Activated CD8-positive, alpha-beta memory T cell treated with anti-CD3 and anti-CD28 coated beads for 36 hours (primary cell): Measurements from ENCODE around the gene PTGS1. TPM values are rescaled to one million over a fixed set of nuclear protein-coding genes. Genes with fewer than 3 reads are reported as not detected.

Experiments used
- CTCF ChIA-PET: fragments of 350-600 bp; sonication (Branson Sonifier 250); formaldehyde crosslinking; loops from one replicate; lab custom pipeline; 2021; ENCODE audit warnings: antibody characterized with exemption; lab: Charles Lee
- POLR2A ChIA-PET: fragments of 350-600 bp; sonication (Branson Sonifier 250); formaldehyde crosslinking; loops from one replicate; lab custom pipeline; 2021; ENCODE audit warnings: antibody characterized with exemption; lab: Charles Lee
- total RNA-seq, 2 experiments: library from RNA; stranded (reverse); gene quantifications; one replicate each; pipeline ENCODE4 v1.2.3, GENCODE V29; 2021

Gene PTGS1
- total RNA-seq, 2 experiments from 2014 or later, result 0.08 TPM; not detected in 1

GRCh38 chr9:122420315-122420714 lies 49.5 kb downstream of the PTGS1 start:
- ChIA-PET POLR2A (no interaction called here), CTCF (no interaction called here)

- POLR2A ChIA-PET, result no interaction called here
- CTCF ChIA-PET, result no interaction called here
Measured at GRCh38 chr9:122425087-122425486, 54.3 kb downstream of the PTGS1 start.

GRCh38 chr9:122426723-122427122 lies 55.9 kb downstream of the PTGS1 start:
- CTCF ChIA-PET, result no interaction called here
- POLR2A ChIA-PET, result no interaction called here

GRCh38 chr9:122442568-122442967 lies 71.7 kb downstream of the PTGS1 start:
- CTCF ChIA-PET, result no interaction called here

GRCh38 chr9:122444041-122444733 lies 73.4 kb downstream of the PTGS1 start:
- ChIA-PET POLR2A (no interaction called here), CTCF (no interaction called here)

More at GRCh38 chr9:122442568-122442967, 71.7 kb downstream of the PTGS1 start:
- POLR2A ChIA-PET, result no interaction called here

Other genes with a start within 250 kb of the PTGS1 start
- gene NDUFA8, start 211.2 kb upstream of the PTGS1 start, total RNA-seq, result 10 to 100 TPM; 50.7 to 56.2 TPM
- gene MORN5, start 211.1 kb upstream of the PTGS1 start, total RNA-seq, result not detected
- gene LHX6, start 142.1 kb upstream of the PTGS1 start, total RNA-seq, result not detected
- gene RBM18, start 106.2 kb upstream of the PTGS1 start, total RNA-seq, result 10 to 100 TPM; 34.1 to 35.4 TPM
- 10 to 100 TPM; 71.7 to 73.0 TPM for gene MRRF, start 106.1 kb upstream of the PTGS1 start, total RNA-seq
- not detected for gene OR1J1, start 106.9 kb downstream of the PTGS1 start, total RNA-seq
- gene OR1J2, start 139.8 kb downstream of the PTGS1 start, total RNA-seq, result not detected
- gene OR1J4, start 148.1 kb downstream of the PTGS1 start, total RNA-seq, result not detected
- gene OR1N1, start 156.3 kb downstream of the PTGS1 start, total RNA-seq, result not detected
- not detected for gene OR1N2, start 182.1 kb downstream of the PTGS1 start, total RNA-seq
- gene OR1L8, start 212.4 kb downstream of the PTGS1 start, total RNA-seq, result not detected
- not detected for gene OR1Q1, start 243.7 kb downstream of the PTGS1 start, total RNA-seq